H1 (cell line): ENCODE measurements around the gene NFXL1. TPM values are rescaled to one million over a fixed set of nuclear protein-coding genes. Genes with fewer than 3 reads are reported as not detected.

ENCODE experiments used
- CHD7 ChIP-seq: fragments of 300-600 bp; sonication (generic); IDR thresholded peaks from 2 replicates; pipeline ENCODE4 v1.7.1; 2012; ENCODE audit warnings: low read length, moderate library complexity, mild to moderate bottlenecking, inconsistent platforms; ENCODE audit not compliant: insufficient replicate concordance
- CREB1 ChIP-seq: IDR thresholded peaks from 2 replicates; pipeline ENCODE4 v1.6.1; 2012; ENCODE audit warnings: inconsistent platforms
- EZH2 ChIP-seq: fragments of 200-600 bp; sonication (generic); IDR thresholded peaks from 2 replicates; pipeline ENCODE4 v1.7.1; 2012; ENCODE audit warnings: low read depth, mild to moderate bottlenecking, moderate library complexity, low read length, inconsistent platforms; ENCODE audit not compliant: severe bottlenecking
- JUND ChIP-seq: IDR thresholded peaks from 2 replicates; pipeline ENCODE4 v1.6.1; 2011; ENCODE audit warnings: mild to moderate bottlenecking, improper control_type of control experiment, low read length
- KDM5A ChIP-seq: fragments of 200-600 bp; IDR thresholded peaks from 2 replicates; pipeline ENCODE4 v1.7.1; 2012; ENCODE audit warnings: mild to moderate bottlenecking, low read length, inconsistent platforms, mixed read lengths
- MAFK ChIP-seq: IDR thresholded peaks from 2 replicates; pipeline ENCODE4 v1.6.1; 2012; ENCODE audit warnings: low read depth, mild to moderate bottlenecking, improper control_type of control experiment, low read length
- RAD21 ChIP-seq, 2 experiments: IDR thresholded peaks in 1 of 2; conservative IDR thresholded peaks in 1 of 2; 2 replicates each; pipeline ENCODE4 v1.6.1; 2011; ENCODE audit warnings: low read depth in 2 of 2, low read length in 2 of 2, improper control_type of control experiment in 1 of 2, inconsistent platforms in 1 of 2, mild to moderate bottlenecking in 1 of 2, moderate library complexity in 1 of 2
- SIX5 ChIP-seq: IDR thresholded peaks from 2 replicates; pipeline ENCODE4 v1.6.1; 2011; ENCODE audit warnings: mild to moderate bottlenecking, low read depth, low read length
- SUZ12 ChIP-seq: fragments of 200-600 bp; sonication (generic); IDR thresholded peaks from 2 replicates; pipeline ENCODE4 v1.6.1; 2012; ENCODE audit warnings: mild to moderate bottlenecking, inconsistent platforms, low read length, moderate library complexity, mixed read lengths
- ZNF274 ChIP-seq: IDR thresholded peaks from 2 replicates; pipeline ENCODE4 v1.7.0; 2012; ENCODE audit warnings: low read length, borderline replicate concordance; ENCODE audit errors: extremely low read depth
- polyA plus RNA-seq, 7 experiments: library from polyadenylated mRNA; depleted of rRNA in 3 of 7; stranded (reverse) in 5 of 7; unstranded in 2 of 7; fragments of >200 nt in 5 of 7; fragments of 200-250 nt in 2 of 7; gene quantifications; 1 replicate in 5 of 7; 2 replicates in 1 of 7; 4 replicates in 1 of 7; pipeline versions ENCODE4 v1.2.1 to v1.2.3, GENCODE V29; 2011 to 2013; ENCODE audit warnings: missing spikeins in 2 of 7, mixed read lengths in 2 of 7
- total RNA-seq: library from RNA; stranded (reverse); fragmentation: NEBNext Ultra II Directional; extraction: Animal tissue kit (Norgen Biotek cat#: 25700); gene quantifications from 2 replicates; pipeline ENCODE4 v1.2.1, GENCODE V29; 2021

The NFXL1 gene
- total and polyA plus RNA-seq, 2 of the 8 experiments (the other 6 are each of a cell fraction or from before 2014, with no cell fraction given), result 10.0 to 29.5 TPM

DNA sequence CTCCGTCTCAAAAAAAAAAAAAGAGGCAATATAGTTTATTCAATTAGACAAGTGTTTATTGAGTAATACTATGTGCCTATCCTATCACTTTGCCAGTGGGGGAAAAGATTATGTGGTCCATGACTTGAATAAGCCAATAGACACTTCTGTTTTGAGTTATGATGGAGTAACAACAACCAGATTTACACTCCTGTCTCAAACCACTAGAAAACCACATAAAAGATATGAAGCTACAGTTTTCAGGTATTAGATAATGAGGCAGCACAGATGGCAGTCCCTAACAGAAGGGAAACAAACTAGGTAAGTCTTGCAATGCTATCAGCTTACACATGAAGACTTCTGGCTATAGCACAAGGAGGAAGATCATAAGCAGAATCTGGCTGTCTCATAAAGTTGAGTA, 22.5 kb downstream of the NFXL1 start (continued):
- TF ChIP-seq CHD7 (no peak), JUND (no peak), EZH2 (no peak), RAD21 (IDR thresholded peaks at IDR 0.05 in 1 of 2, conservative IDR thresholded peaks at IDR 0.05 in 1 of 2; ENCODE audit: low read depth in 2 of 2, low read length in 2 of 2) (no peak), CREB1 (no peak), KDM5A (no peak), SUZ12 (no peak), MAFK (no peak), SIX5 (no peak), ZNF274 (no peak)
